Cerebellar nuclear complex (tissue), 1 donor: Measurements from ENCODE around the gene NDUFB11.

Source experiments
- DNase-seq, 2 experiments: peaks; one replicate each; lab custom pipeline; 2025; lab: John Stamatoyannopoulos, UW

Gene NDUFB11

DNA sequence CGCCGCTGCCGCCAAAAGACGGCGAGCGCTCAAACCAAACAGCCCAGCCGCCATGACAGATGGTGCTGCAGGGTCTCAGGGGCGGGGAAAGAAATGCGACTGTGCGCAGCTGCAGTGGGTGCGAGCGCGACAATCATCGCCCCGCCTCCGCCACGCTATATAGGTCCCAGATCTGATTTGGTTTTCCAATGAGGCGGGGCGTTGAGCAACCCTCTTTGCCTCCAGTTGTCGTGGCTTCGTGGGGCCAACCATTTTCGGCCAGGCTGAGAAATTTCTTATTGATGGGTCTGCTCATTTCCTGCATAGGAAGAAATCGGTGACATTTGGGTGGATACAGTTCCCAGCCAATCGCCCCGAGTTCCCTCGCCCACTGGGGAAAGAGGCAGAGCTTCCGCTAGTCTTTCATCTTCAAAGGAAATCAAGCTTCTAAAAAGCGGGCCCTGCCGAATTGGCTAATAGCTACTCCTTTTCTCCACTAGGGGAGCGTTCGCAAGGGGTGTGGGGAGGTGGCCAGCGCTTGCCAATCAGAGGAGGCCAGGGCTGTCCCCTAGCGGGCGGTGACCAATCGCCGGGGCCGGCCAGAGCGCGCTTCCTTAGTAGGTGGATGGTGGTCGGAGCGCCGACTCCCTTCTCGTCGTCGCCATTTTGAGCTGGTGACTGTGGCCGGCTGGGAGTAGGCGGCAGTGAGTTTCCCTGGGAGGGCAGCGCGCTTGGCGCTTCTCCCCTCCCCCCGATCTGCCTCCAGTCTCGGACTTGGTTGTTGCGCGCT, at the start of gene NDUFB11, which contains the start of gene RBM10:
NDUFB11 (minus strand) TSS at position 77 of the 769 bp plus-strand sequence; CDS start at position 54, 23 bp downstream.
RBM10 (plus strand) TSS at position 596 of the 769 bp plus-strand sequence. CDS start 2,261 bp downstream, outside the sequence.
- DNase-seq, result peak; percentile 51 to 60

DNA sequence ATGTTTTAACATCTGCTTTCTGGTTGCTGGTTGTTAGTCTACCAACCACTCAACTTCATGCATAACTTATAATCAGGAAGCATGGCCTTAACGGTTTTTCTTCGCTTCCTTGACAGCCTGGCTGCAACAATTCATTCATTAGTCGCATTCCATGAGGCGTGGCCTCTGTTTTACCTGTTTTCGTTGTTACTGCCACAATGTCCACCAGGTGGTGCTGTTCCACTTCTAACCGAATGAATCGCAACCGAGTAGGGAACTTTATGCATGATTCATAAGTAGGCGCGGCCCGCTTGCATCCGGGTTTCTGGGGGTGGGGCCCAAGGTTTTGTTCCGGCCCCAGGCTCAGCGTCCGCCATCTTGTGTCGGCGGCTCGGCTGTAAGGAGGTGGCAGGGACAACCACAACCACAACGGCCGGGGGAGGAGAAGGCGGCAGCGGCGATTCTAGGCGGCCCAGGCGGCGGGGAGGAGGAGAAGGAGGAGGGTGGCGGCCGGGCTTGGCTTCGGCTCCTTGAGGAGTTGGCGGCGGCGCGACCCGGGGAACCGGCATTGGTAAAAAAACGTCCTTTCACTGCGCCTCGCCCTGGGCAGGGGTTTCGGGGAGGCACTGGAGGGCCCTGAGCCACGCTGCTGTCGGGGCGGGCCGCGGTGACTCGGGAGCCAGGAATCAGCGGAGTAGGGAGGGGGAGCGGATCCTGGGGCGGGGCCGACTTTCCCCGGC, 49.1 kb upstream of the NDUFB11 start, which contains the start of gene UBA1:
UBA1 (plus strand) TSS at position 355 of the 719 bp plus-strand sequence. CDS start 4,974 bp downstream, outside the sequence.
- peak; percentile 79 to 95 for DNase-seq

DNA sequence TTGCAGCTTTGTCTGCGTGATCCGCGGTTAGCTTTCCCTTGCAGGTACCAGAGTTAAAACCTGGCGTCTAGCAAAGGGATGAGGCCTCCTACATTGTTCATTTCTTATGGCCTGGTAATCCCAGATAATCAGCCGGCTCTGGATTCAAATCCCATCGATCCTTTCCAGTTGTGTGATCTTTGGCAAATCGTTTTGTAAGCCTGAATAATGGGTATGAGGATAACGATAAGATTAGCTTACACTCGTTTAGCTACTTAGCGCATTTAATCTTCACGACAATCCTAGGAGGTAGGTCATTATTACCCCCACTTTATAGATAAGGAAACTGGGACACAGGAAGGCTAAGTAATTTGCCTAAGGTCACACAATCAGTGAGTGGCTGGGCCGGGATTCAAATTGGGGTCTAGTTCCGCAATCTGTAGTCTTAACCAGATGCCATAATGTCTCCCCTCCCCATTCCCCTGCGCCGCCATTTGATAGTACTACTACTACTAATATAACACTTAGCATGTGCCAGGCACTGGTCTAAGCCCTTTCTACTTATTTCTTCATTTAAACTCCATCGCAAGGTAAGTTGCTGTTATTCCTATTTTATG, 47.4 kb upstream of the NDUFB11 start:
- DNase-seq, result no peak

GRCh38 chrX:47191331-47191730, 46.8 kb upstream of the NDUFB11 start:
- DNase-seq, result no peak

DNA sequence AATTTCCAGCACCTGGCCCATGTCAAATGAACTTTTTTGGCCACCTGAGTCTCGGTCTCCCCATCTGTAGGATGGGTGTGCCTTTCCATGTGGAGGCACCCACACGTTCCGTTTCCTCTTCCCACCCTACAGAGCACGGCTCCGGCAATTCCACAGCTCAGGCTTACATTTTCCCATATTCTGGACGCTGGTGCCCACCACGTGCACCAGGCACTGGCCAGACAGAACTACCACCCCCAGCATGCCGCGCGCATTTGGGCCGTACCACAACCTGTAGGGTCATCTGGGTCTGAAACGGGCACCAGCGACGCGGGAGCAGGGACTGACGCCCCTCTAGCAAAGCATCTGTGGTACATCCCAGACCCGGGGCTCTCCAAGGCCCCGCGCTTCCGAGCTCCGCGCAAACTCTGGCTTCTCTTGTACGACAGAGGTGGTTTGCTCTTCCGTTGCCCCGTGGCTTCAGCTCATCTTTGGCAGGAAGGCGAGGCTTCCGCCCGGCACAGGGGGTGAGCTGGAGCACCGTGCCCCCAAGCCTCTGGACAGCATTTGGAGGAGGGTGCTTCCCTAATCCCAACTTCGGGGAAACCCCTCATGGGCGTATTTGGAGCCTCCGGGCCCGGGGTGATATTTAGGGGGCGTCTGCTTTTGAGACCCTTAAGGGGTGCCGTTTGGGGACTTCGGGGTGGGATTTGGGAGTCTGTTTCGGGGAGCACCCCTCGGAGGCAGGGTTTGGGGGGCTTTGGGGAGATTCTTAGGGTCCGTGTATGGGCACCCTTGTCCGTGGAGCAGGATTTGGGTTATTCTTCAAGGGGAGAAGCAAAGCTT, 46.2 kb upstream of the NDUFB11 start:
- peak; percentile 24 to 79 for DNase-seq

- DNase-seq, result no peak
Measured at GRCh38 chrX:47189906-47190305, 45.4 kb upstream of the NDUFB11 start.

- DNase-seq, result no peak
Measured at GRCh38 chrX:47187106-47187677, 42.7 kb upstream of the NDUFB11 start.

- DNase-seq, result no peak
Measured at GRCh38 chrX:47186096-47186740, 41.7 kb upstream of the NDUFB11 start.

DNA sequence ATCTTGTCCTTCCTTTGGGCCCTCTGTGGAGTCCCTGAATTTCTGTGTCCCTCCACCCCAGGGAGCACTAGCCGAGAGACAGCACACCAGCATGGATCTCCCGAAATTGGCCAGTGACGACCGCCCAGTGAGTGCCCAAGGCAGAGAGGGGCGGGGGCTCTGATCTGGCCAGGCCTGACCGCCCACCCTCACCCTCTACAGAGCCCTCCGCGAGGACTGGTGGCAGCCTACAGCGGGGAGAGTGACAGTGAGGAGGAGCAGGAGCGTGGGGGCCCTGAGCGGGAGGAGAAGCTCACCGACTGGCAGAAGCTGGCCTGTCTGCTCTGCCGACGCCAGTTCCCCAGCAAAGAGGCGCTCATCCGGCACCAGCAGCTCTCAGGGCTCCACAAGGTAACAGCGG, 40.7 kb upstream of the NDUFB11 start:
- DNase-seq, result no peak

- DNase-seq, result no peak
Measured at GRCh38 chrX:47184486-47184885, 40.0 kb upstream of the NDUFB11 start.

- no peak for DNase-seq
Measured at GRCh38 chrX:47182106-47182700, 37.7 kb upstream of the NDUFB11 start.

GRCh38 chrX:47181301-47181700, 36.8 kb upstream of the NDUFB11 start:
- DNase-seq, result no peak

DNA sequence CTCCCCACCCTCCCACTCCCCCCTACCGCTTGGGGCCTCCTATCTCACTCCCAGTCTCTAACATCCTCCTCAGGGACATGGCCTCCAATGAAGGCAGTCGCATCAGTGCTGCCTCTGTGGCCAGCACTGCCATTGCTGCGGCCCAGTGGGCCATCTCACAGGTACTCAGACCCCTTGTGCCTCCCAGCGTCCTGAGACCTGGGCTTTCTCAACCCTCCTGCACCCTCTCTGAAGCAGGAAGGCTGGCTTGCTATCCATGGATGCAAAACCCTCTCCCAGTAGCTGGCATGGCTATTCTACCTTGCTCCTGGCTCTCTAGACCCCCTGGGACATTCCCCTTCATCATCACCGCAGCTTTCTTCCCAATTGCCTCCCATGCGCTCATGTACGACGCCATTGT, 35.8 kb upstream of the NDUFB11 start:
- DNase-seq, result no peak

DNA sequence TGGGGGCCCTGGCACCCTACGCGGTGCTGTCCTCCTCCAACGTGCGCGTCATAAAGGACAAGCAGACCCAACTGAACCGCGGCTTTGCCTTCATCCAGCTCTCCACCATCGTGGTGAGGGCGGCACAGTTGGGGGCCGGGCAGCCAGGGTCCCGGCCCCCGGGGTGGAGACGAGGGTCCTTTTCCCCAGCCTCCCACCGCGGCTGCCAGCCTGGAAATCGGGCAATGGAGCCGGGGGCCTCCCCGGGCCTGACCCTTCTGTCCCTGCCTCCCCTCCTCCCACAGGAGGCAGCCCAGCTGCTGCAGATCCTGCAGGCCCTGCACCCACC, 35.4 kb upstream of the NDUFB11 start:
- no peak for DNase-seq

DNA sequence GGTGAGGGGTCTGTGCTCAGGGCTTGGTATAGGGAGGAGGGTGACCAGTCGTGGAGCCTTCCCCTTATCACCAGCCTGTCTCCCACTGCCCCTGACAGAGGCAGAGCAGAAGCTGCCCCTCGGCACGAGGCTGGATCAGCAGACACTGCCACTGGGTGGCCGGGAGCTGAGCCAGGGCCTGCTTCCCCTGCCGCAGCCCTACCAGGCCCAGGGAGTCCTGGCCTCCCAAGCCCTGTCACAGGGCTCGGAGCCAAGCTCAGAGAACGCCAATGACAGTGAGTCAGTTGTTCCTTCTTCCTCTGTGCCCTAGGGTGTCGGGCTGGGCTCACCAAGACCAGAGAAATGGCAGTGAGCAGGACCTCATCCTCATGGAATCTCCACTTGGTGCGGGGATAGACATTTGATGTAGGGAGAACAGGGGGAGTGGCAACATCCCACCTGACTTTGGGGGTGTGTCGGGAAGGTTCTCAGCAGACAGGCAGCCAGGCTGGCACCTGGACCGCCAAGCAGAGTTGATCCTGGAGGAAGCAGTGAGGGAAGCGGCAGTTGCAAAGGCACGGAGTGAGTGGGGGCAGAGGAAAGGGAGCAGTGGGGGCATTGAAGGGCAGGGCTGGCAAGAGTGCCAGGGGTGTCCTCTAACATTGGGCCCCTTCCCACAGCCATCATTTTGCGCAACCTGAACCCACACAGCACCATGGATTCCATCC, 34.9 kb upstream of the NDUFB11 start:
- DNase-seq, result no peak

GRCh38 chrX:47178337-47178736, 33.8 kb upstream of the NDUFB11 start:
- DNase-seq, result no peak

DNA sequence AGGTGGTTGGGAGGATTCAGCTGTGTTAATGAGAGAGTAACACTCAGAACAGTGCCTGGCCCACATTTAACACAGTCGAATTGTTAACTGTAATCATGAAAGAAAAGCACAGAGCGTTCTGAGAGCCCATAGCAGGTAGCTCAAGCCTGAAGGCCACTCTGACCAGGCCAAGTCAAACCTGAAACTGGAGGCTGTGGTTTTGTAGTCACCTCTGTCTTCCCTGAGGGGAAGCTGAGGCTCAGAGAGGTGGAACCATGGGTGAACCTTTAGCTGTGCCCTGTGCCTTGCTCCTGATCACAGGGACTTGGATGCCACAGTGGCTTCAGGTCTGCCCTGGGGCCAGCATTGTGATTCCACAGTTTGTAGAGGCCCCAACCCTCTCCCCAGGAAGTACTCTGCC, 32.6 kb upstream of the NDUFB11 start:
- no peak for DNase-seq

- DNase-seq, result no peak
Measured at GRCh38 chrX:47176101-47176740, 31.7 kb upstream of the NDUFB11 start.

DNA sequence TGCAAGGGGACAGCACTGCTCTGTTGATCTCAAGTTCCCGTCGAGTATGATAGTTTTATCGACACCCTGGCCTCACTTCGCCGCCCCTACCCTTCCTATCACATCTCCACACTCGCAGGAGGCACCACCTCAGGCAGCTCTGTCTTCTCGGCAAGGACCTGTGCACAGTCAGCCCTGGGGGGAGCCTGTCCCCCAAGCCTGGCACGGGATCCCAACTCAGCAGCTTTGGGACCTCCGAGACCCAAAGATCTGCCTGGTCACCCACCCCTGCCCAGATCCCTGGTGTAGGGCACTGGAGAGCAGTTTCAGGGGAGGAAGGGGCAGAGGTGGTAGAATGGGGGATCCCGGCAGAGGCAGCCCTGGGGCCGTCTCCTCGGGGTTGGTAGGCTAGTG, 31.1 kb upstream of the NDUFB11 start:
- DNase-seq, result no peak
